Keratinocyte (primary cell): ENCODE results near the gene C14orf119.

ENCODE experiments used
- CTCF ChIP-seq, 3 experiments: IDR thresholded peaks in 1 of 3; conservative IDR thresholded peaks in 1 of 3; optimal IDR thresholded peaks in 1 of 3; 2 replicates in 2 of 3; 3 replicates in 1 of 3; pipeline versions ENCODE3 to v1.5.1; 2011; ENCODE audit warnings: low read length in 3 of 3, mild to moderate bottlenecking in 3 of 3, moderate library complexity in 2 of 3, control low read depth in 1 of 3, inconsistent platforms in 1 of 3; ENCODE audit not compliant: insufficient read depth in 2 of 3; ENCODE audit errors: extremely low read depth in 1 of 3
- EZH2 ChIP-seq: IDR thresholded peaks from one replicate; pipeline ENCODE4 v1.6.1; 2012; ENCODE audit warnings: inconsistent platforms, mild to moderate bottlenecking, low read length, moderate library complexity

GRCh38 chr14:23051141-23052057 lies 43.9 kb upstream of the C14orf119 start:
- TF ChIP-seq CTCF (optimal IDR thresholded peaks at IDR 0.05 in 1 of 3, IDR thresholded peaks at IDR 0.05 in 1 of 3, conservative IDR thresholded peaks at IDR 0.05 in 1 of 3; ENCODE audit: extremely low read depth in 1 of 3, insufficient read depth in 2 of 3, low read length in 3 of 3) (no peak), EZH2 (no peak)
